B cell (primary cell): ENCODE data around the gene NABP1. TPM values are rescaled to one million over a fixed set of nuclear protein-coding genes. Genes with fewer than 3 reads are reported as not detected.

Experiments
- ATAC-seq: fragments of 200-7000 bp; cut with Tn5 transposase; one replicate; pipeline ENCODE4 v1.10.0; 2021; ENCODE audit warnings: low read depth, mild to moderate bottlenecking, moderate number of reproducible peaks, moderate library complexity
- CTCF ChIA-PET: fragments of 350-600 bp; sonication (Branson Sonifier 250); formaldehyde crosslinking; loops from one replicate; lab custom pipeline; 2021; ENCODE audit warnings: antibody characterized with exemption, inconsistent platforms; lab: Charles Lee
- POLR2A ChIA-PET: fragments of 350-600 bp; sonication (Branson Sonifier 250); formaldehyde crosslinking; loops from one replicate; lab custom pipeline; 2021; ENCODE audit warnings: antibody characterized with exemption; lab: Charles Lee
- DNase-seq: peaks from one replicate; pipeline ENCODE4 v3.0.0; 2013
- H2AFZ ChIP-seq: 2 replicates; pipeline ENCODE4 v1.6.1; 2012; ENCODE audit warnings: mild to moderate bottlenecking, low read depth, low read length; ENCODE audit not compliant: insufficient read depth, poor library complexity, severe bottlenecking
- H3K27ac ChIP-seq, 2 donors: 1 replicate in 1 of 2; 2 replicates in 1 of 2; pipeline ENCODE4 v1.5.1; 2012 to 2013; ENCODE audit warnings: low read length in 2 of 2, mild to moderate bottlenecking in 2 of 2, moderate library complexity in 1 of 2
- H3K27me3 ChIP-seq, 4 experiments: fragments of 200-600 bp in 1 of 4; sonication (generic) in 1 of 4; replicated peaks in 1 of 4; 1 replicate in 2 of 4; 2 replicates in 2 of 4; pipeline versions ENCODE4 v1.6.1 to v1.7.0; 2013 to 2016; ENCODE audit warnings: low read length in 3 of 4, mild to moderate bottlenecking in 2 of 4, mixed read lengths in 1 of 4, moderate library complexity in 1 of 4; ENCODE audit not compliant: insufficient read depth in 4 of 4, control insufficient read depth in 3 of 4; ENCODE audit errors: control extremely low read depth in 1 of 4
- H3K36me3 ChIP-seq, 2 experiments: replicated peaks in 1 of 2; 1 replicate in 1 of 2; 2 replicates in 1 of 2; pipeline versions ENCODE4 v1.6.1 to v1.7.1; 2013; ENCODE audit warnings: low read length in 1 of 2; ENCODE audit not compliant: insufficient read depth in 2 of 2, control insufficient read depth in 1 of 2; ENCODE audit errors: control extremely low read depth in 1 of 2, extremely low read depth in 1 of 2
- H3K4me1 ChIP-seq, 2 donors: fragments of 200-600 bp in 1 of 2; sonication (generic) in 1 of 2; 1 replicate in 1 of 2; 2 replicates in 1 of 2; pipeline versions ENCODE4 v1.5.1 to v1.6.1; 2013 to 2017; ENCODE audit warnings: low read length in 2 of 2; ENCODE audit not compliant: control insufficient read depth in 2 of 2, insufficient read depth in 2 of 2
- H3K4me2 ChIP-seq: replicated peaks from 2 replicates; pipeline ENCODE3; 2012; ENCODE audit warnings: mild to moderate bottlenecking, low read depth, low read length; ENCODE audit not compliant: poor library complexity, severe bottlenecking
- H3K4me3 ChIP-seq, 5 experiments: fragments of 200-600 bp in 1 of 5; sonication (generic) in 1 of 5; 1 replicate in 3 of 5; 2 replicates in 2 of 5; pipeline versions ENCODE4 v1.5.1 to v1.7.0; 2011 to 2016; ENCODE audit warnings: low read length in 4 of 5, mild to moderate bottlenecking in 4 of 5, low read depth in 2 of 5, control low read depth in 1 of 5, moderate library complexity in 1 of 5; ENCODE audit not compliant: insufficient read depth in 1 of 5; ENCODE audit errors: control extremely low read depth in 1 of 5, extremely low read depth in 1 of 5
- H3K79me2 ChIP-seq: fragments of 200-600 bp; sonication (generic); one replicate; pipeline ENCODE4 v1.6.0; 2016; ENCODE audit warnings: low read length; ENCODE audit not compliant: control insufficient read depth, insufficient read depth
- H3K9ac ChIP-seq: fragments of 200-600 bp; sonication (generic); 2 replicates; pipeline ENCODE4 v1.6.1; 2017; ENCODE audit warnings: mild to moderate bottlenecking, low read length, moderate library complexity
- H3K9me3 ChIP-seq, 3 donors: one replicate each; pipeline versions ENCODE4 v1.6.1 to v1.7.1; 2013; ENCODE audit warnings: low read length in 2 of 3; ENCODE audit not compliant: control insufficient read depth in 2 of 3, insufficient read depth in 1 of 3; ENCODE audit errors: control extremely low read depth in 1 of 3
- H4K20me1 ChIP-seq: 2 replicates; pipeline ENCODE4 v1.6.0; 2012; ENCODE audit warnings: mild to moderate bottlenecking, low read length; ENCODE audit not compliant: insufficient read depth, control insufficient read depth, poor library complexity, severe bottlenecking
- H3K27ac Mint-ChIP-seq: one replicate; pipeline ENCODE4 v1.8.0; 2021; ENCODE audit warnings: mixed read lengths
- H3K27me3 Mint-ChIP-seq: one replicate; pipeline ENCODE4 v1.8.0; 2021; ENCODE audit warnings: mixed read lengths
- H3K4me1 Mint-ChIP-seq: one replicate; pipeline ENCODE4 v1.8.0; 2021; ENCODE audit warnings: mixed read lengths
- H3K4me3 Mint-ChIP-seq: one replicate; pipeline ENCODE4 v1.8.0; 2021; ENCODE audit warnings: mixed read lengths
- H3K9me3 Mint-ChIP-seq: one replicate; pipeline ENCODE4 v1.8.0; 2022; ENCODE audit warnings: mixed read lengths; ENCODE audit not compliant: insufficient read depth
- CTCF ChIP-seq: fragments of 200-600 bp; IDR thresholded peaks from one replicate; pipeline ENCODE4 v1.8.0; 2022; ENCODE audit warnings: antibody characterized with exemption, mild to moderate bottlenecking
- EZH2 ChIP-seq: IDR thresholded peaks from 2 replicates; pipeline ENCODE4 v1.6.1; 2012; ENCODE audit warnings: borderline replicate concordance, low read depth, mild to moderate bottlenecking, moderate library complexity, low read length; ENCODE audit not compliant: insufficient read depth, poor library complexity, severe bottlenecking
- WGBS: methylation state at CpG from one replicate; pipeline ENCODE4 v1.1.5; 2013; ENCODE audit warnings: missing lambda C conversion rate; ENCODE audit not compliant: insufficient coverage; 5-methylcytosine and 5-hydroxymethylcytosine counted together
- intact Hi-C: fragments of 100-400 bp; cut with micrococcal nuclease; formaldehyde crosslinking; loops from one replicate; pipeline ENCODE4 v1.10.0; 2022
- polyA plus RNA-seq: library from polyadenylated mRNA; depleted of rRNA; stranded (reverse); fragments of >200 nt; gene quantifications from 2 replicates; pipeline ENCODE4 v1.2.3, GENCODE V29; 2012
- total RNA-seq, 2 donors: library from RNA; stranded (reverse); fragments of 120-200 nt in 1 of 2; gene quantifications; 1 replicate in 1 of 2; 2 replicates in 1 of 2; pipeline versions ENCODE4 v1.2.3 to v1.2.4, GENCODE V29; 2013 to 2022

The NABP1 gene
- total and polyA plus RNA-seq, 2 donors (not counting 1 experiment from before 2014, with no cell fraction given): 7.2 to 56.4 TPM

DNA sequence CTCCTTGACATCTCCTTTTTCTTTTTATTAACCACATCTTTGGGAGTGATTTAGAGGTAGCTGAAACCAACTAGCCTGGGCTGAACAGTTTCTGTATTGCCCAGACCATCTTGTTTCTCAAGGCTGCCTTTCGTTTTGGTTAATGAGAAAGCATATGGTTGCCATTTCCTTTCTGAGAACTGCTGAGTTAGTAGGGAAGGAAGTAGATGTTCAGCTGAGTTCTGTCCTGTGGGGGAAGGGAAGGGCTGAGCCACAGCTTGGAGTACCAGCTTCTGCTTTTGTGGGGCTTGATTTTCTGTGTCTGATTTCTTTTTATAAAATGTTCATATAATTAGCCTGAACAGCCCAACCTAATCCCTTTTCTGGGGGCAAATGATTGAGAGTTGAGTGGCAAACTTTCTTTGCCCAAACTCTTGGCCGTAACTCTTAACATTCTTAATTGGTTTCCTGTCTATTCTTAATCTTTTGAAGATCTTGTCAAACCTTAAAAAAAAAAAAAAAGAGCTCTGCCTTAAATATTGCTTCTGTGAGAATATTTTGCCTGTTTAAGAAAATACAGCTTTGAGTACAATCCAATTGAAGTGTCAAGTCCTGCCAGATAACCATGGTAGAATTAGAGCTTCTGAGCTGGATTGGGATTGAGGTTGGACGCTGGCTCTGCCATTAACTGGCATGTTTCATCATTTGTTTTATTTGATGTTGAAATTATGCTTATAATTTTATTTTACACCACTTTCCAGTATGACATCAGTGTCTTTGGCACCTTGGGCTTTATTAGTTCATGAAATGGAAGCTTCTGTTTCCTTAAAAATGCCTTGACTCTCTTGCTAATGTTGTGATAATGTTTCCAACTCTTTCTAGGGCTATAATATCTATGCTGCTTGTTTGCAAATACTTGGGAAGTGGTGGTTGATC, 1.9 kb upstream of the NABP1 start:
- Mint-ChIP-seq H3K4me3 (peak overlapping the region; percentile 99), H3K9me3 (no peaks in the 10 kb centered on the region), H3K27me3 (no peaks in the 10 kb centered on the region), H3K27ac (peak overlapping the region; percentile 88), H3K4me1 (peaks cover 43% of the 10 kb centered on the region)
- 0% methylated on average over 1 of the region's 3 CpGs for WGBS
- peaks cover 40 to 49% of the 10 kb centered on the region in 2 donors for H3K4me1 ChIP-seq
- CTCF ChIA-PET: interaction anchor here (0.7 to 3.1 kb wide), 12 partner anchors 9 to 121 kb away, joined by 3 to 23 read pairs (median 5); no protein-coding TSS in a partner anchor
- peak overlapping the region; percentile 14 for H2AFZ ChIP-seq
- no peaks in the 10 kb centered on the region for H3K36me3 ChIP-seq
- no peaks in the 10 kb centered on the region for H3K27me3 ChIP-seq
- DNase-seq (peak; percentile 92), ATAC-seq (peak; percentile 38)
- H3K4me3 ChIP-seq: peak overlapping the region in 2 of 5 experiments; percentile 73 to 91
- TF ChIP-seq CTCF (no peak), EZH2 (no peak)
- H4K20me1 ChIP-seq: no peaks in the 10 kb centered on the region
- peak overlapping the region; percentile 46 to 91 for H3K27ac ChIP-seq
- peak overlapping the region; percentile 89 for H3K4me2 ChIP-seq
- H3K79me2 ChIP-seq: peaks cover 21% of the 10 kb centered on the region
- POLR2A ChIA-PET: interaction anchor here (0.7 to 2.5 kb wide), 9 partner anchors 10 to 795 kb away, joined by 3 to 19 read pairs (median 6); no protein-coding TSS in a partner anchor
- intact Hi-C loops: loop anchor here (1.0 to 10.0 kb wide), 5 partner anchors 59 to 2001 kb away; partner anchors contain the start of genes ANKAR, ORMDL1 and PMS1
- H3K9me3 ChIP-seq: no peaks in the 10 kb centered on the region
- H3K9ac ChIP-seq: peak overlapping the region; percentile 27
